HEK293 (cell line): ENCODE measurements around the gene PRODH2.

Experiments
- ATF2 ChIP-seq: fragments of 450-650 bp; formaldehyde crosslinking; IDR thresholded peaks from 2 replicates; pipeline ENCODE4 v1.5.1; 2016; ENCODE audit warnings: missing biosample characterization, missing genetic modification characterization, low read depth
- CTCF ChIP-seq: fragments of 450-650 bp; formaldehyde crosslinking; IDR thresholded peaks from 2 replicates; pipeline ENCODE4 v1.5.1; 2016; ENCODE audit warnings: missing biosample characterization, missing genetic modification characterization
- GLI4 ChIP-seq: fragments of 450-650 bp; formaldehyde crosslinking; IDR thresholded peaks from 2 replicates; pipeline ENCODE4 v1.5.1; 2016; ENCODE audit warnings: missing biosample characterization, missing genetic modification characterization
- SCRT1 ChIP-seq: fragments of 450-650 bp; formaldehyde crosslinking; IDR thresholded peaks from 2 replicates; pipeline ENCODE4 v1.5.1; 2016; ENCODE audit warnings: missing biosample characterization, missing genetic modification characterization, borderline replicate concordance
- ZBTB10 ChIP-seq: fragments of 450-650 bp; formaldehyde crosslinking; IDR thresholded peaks from 2 replicates; pipeline ENCODE4 v1.5.1; 2016; ENCODE audit warnings: missing biosample characterization, missing genetic modification characterization
- ZBTB21 ChIP-seq: fragments of 450-650 bp; formaldehyde crosslinking; IDR thresholded peaks from 2 replicates; pipeline ENCODE4 v1.5.1; 2017; ENCODE audit warnings: missing biosample characterization, missing genetic modification characterization
- ZNF488 ChIP-seq: fragments of 450-650 bp; formaldehyde crosslinking; IDR thresholded peaks from 2 replicates; pipeline ENCODE4 v1.5.1; 2016; ENCODE audit warnings: missing biosample characterization, missing genetic modification characterization
- ZNF510 ChIP-seq: fragments of 450-650 bp; formaldehyde crosslinking; IDR thresholded peaks from 2 replicates; pipeline ENCODE4 v1.5.1; 2018; ENCODE audit warnings: mild to moderate bottlenecking, missing genetic modification characterization, missing biosample characterization; ENCODE audit not compliant: insufficient replicate concordance
- ZNF624 ChIP-seq: fragments of 450-650 bp; formaldehyde crosslinking; IDR thresholded peaks from 2 replicates; pipeline ENCODE4 v1.5.1; 2017; ENCODE audit warnings: missing biosample characterization, missing genetic modification characterization
- ZNF670 ChIP-seq: fragments of 450-650 bp; formaldehyde crosslinking; IDR thresholded peaks from 2 replicates; pipeline ENCODE4 v1.5.1; 2016; ENCODE audit warnings: missing biosample characterization, missing genetic modification characterization, low read depth

GRCh38 chr19:35775298-35776101 is 37.1 kb downstream of the PRODH2 start, which contains the start of gene ARHGAP33:
- TF ChIP-seq CTCF (no peak), GLI4 (no peak), ZNF624 (tag by site-specific recombination) (no peak), ZNF488 (tag by site-specific recombination) (no peak), ZNF670 (tag by site-specific recombination) (no peak), ZBTB10 (tag by site-specific recombination) (0 out of 2 replicates have a peak, but pooled peaks have one; percentile 12), ZBTB21 (tag by site-specific recombination) (no peak), ATF2 (tag by site-specific recombination) (no peak), SCRT1 (no peak), ZNF510 (tag by site-specific recombination) (no peak)
